HG03521 (cell line): ENCODE results near the gene CD70.
"Not testable (repeated sequence)": the region's sequence is repeated elsewhere in the genome, so short reads cannot be mapped to it uniquely, and the experiment has no call there.

Experiments
- ATAC-seq: cut with Tn5 transposase; IDR thresholded peaks from one replicate; pipeline ENCODE4 v1.9.1; 2021; ENCODE audit warnings: mild to moderate bottlenecking, moderate library complexity; ENCODE audit not compliant: unreplicated experiment

Gene CD70

DNA sequence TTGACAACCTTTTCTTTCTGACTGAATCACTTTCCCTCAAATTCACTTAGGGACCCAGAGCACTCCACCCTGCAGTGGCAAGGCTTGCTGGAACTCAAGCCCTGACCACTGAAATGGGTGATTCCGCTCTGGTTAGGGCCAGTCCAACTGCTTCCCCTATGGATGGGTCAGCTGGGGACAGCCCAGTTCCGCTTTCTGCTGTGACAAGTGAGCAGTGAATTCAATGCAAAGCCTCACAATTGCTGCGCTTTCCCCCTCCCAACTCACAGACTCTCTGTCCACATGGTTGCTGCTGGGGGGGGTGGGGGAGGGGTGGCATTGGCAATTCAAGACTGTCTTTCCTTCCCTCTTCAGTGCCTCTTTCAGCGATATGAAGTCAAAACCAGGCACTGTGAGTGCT is 18.7 kb downstream of the CD70 start:
- ATAC-seq = no peak

DNA sequence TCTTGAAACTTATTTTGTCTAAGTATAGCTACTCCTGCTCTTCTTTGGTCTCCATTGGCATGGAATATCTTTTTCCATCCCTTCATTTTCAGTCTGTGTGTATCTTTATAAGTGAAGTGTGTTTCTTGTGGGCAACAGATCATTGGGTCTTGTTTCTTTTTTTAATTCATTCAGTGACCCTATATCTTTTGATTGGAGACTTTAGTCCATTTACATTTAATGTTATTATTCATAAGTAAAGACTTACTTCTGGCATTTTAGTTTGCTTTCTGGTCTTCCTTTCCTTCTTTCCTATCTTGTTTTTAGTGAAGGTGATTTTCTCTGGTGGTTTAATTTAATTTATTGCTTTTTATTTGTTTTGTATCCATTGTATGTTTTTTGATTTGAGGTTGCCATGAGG is 19.8 kb downstream of the CD70 start:
- no peak for ATAC-seq

DNA sequence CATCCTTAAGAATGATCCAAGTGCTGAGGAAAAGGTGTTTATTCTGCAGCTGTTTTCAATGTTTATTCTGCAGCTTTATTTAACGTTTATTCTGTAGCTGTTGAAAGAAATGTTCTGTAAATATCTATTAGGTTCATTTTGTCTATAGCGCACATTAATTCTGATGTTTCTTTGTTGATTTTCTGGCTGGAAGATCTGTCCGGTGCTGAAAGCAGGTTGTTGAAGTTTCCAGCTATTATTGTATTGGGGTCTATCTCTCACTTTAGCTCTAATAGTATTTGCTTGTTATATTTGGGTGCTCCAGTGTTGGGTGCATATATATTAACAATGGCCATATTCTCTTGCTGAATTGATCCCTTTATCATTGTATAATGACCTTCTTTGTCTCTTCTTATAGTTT is 20.2 kb downstream of the CD70 start:
- ATAC-seq = no peak

DNA sequence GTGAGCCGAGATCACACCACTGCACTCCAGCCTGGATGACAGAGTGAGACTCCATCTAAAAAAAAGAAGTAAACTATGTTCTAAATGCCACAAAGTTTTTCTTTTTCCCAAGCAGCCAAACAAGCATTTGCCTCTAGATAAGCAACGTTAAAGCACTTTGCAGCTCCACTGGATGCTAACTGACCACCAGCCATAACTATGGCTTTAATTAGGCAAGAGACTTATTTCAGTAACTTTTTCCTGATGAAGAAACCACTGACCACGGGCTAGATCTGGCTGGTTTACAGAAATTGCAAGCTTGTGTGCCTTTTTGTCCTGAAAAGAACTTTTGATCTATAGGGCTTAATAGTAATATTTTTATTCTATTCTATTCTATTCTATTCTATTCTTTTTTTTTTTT is 22.1 kb downstream of the CD70 start:
- ATAC-seq = no peak

DNA sequence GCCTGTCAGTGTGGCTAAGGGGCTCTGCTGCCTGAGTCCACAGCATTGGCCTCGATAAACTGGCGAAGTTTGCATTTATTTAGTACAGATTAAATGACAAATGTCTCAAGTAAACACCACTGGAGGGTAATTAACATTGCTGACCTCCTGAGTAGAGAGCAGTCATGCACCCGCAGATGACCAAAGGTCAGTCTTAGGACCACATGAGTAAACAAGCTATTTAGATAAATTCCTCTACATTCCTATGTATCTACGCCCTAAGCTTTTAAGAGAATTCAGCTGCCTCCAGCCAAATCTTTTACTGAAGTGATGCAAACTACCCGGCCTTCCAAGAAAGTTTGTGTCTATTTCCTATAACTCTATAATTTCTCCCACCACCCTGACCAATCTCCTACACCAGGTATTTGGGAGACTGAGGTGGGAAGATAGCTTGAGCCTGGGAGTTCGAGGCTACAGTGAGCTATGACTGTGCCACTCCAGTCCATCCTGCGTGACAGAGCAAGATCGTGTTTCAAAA is 22.9 kb downstream of the CD70 start:
- ATAC-seq = no peak

- ATAC-seq = not testable (repeated sequence)
Observed at GRCh38 chr19:6566727-6567126, 24.2 kb downstream of the CD70 start.

DNA sequence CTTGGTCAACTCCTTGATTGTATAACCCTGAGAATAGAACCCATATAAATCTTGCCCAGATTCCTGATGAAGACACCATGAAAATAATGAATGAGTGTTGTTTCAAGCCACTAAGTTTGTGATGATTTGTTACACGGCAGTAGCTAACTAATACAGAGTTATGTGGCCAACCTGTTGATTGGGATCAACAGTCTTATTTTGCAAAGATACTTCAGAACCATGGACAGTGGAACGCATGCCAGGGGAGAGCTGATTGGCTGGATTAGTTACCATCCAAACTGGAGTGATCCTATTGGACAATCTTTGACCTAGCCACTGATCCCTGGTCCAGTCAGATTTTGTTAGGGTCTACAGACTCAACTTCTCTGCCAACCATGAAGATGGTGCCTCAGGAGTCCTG is 26.6 kb downstream of the CD70 start:
- ATAC-seq = no peak

- not testable (repeated sequence) for ATAC-seq
Observed at GRCh38 chr19:6562437-6562836, 28.5 kb downstream of the CD70 start.

DNA sequence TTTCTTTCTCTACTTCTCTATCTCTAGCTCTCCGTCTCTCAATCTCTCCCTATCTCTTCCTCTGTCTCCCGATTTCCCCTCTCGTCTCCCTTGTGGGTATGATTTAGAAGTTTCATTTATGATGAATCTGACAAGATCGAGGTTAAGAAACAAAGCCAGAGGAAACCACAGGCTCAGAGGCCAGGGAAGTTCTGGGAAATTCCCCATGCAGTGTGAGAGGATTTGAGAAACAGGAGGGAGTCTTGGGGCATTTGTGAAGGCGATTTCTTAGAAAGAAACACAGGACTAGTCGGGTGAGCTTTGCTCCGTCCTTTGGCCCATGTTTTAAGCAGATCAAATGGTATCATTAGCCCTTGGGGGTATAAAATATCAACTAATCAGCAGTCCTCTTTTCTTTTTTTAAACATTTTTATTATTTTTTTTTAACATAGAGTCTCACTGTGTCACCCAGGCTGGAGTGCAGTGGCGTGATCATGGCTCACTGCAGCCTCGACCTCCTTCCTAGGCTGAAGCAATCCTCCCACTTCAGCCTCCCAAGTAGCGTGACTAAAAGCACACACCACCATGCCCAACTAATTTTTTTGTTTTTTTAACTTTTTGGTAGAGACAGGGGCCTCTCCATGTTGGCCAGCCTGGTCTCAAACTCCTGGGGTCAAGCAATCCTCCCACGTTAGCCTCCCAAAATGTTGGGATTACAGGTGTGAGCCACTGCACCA is 34.3 kb downstream of the CD70 start:
- no peak for ATAC-seq

DNA sequence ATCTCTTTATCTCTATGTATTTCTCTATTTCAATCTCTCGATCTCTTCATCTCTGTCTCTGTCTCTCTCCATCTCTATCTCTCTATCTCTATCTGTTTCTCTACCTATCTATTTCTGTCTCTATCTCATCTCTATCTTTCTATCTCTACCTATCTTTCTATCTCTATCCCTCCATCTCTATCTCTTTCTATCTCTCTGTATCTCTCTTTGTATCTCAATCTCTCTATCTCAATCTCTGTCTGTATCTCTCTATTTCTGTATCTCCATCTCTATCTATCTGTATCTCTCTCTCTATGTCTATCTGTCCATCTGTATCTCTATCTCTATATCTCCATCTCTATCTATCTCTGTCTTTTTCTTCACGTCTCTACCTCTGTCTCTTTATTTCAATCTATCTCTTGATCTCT is 34.9 kb downstream of the CD70 start:
- ATAC-seq = no peak

GRCh38 chr19:6551607-6552450 is 39.1 kb downstream of the CD70 start:
- no peak for ATAC-seq

GRCh38 chr19:6551091-6551490 is 39.9 kb downstream of the CD70 start:
- ATAC-seq = no peak

DNA sequence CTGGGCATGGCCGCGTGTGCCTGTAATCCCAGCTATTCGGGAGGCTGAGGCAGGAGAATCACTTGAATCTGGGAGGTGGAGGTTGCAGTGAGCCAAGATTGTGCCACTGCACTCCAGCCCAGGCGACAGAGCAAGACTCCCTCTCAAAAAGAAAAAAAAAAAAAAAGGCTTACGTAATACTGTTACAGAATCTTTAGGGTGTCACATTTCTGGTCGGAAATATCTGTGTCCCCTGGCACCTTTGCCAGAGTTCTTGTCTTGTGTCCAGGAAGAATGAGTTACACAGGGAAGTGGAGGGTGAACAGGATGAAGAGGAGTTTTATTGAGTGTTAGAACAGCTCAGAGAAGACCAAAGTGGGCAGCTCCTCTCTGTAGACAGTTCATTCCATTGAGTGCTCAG is 40.3 kb downstream of the CD70 start:
- ATAC-seq = not testable (repeated sequence)

DNA sequence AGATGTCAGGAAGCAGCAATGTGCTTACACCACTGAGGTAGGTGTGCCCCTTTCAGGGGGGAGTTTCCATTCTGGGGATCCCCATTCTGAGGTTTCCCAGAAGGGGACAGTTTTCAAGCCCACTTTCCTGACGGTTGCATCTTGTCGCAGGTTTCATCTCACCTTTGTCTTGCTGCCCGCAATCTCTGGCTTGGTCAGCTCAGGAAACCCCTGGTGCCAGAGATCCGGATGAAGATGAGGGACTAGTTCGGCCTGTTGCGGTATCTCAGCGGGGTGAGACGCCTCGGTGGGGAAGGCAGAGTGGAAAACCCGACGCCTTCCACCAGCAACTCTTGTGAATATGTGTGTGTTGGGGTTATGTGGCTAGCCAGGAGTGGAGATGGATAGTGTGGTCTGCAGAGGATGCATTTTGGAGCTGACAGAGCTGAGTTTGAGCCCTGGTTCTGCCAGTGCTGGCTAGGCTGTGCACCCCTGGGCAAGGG is 47.0 kb downstream of the CD70 start:
- no peak for ATAC-seq

- ATAC-seq = no peak
Observed at GRCh38 chr19:6540918-6541689, 49.8 kb downstream of the CD70 start.

- ATAC-seq = no peak
Observed at GRCh38 chr19:6539514-6539913, 51.4 kb downstream of the CD70 start.
